ENCODE data around the gene KRTAP4-2.
"Not testable (repeated sequence)": the region's sequence is repeated elsewhere in the genome, so short reads cannot be mapped to it uniquely, and the experiment has no call there.

KRTAP4-2 gene

GRCh38 chr17:41171886-41172285 is 6.1 kb downstream of the KRTAP4-2 start:
- no peaks in the 10 kb centered on the region for H3K9me3 ChIP-seq
- TF ChIP-seq, protein P1, sequence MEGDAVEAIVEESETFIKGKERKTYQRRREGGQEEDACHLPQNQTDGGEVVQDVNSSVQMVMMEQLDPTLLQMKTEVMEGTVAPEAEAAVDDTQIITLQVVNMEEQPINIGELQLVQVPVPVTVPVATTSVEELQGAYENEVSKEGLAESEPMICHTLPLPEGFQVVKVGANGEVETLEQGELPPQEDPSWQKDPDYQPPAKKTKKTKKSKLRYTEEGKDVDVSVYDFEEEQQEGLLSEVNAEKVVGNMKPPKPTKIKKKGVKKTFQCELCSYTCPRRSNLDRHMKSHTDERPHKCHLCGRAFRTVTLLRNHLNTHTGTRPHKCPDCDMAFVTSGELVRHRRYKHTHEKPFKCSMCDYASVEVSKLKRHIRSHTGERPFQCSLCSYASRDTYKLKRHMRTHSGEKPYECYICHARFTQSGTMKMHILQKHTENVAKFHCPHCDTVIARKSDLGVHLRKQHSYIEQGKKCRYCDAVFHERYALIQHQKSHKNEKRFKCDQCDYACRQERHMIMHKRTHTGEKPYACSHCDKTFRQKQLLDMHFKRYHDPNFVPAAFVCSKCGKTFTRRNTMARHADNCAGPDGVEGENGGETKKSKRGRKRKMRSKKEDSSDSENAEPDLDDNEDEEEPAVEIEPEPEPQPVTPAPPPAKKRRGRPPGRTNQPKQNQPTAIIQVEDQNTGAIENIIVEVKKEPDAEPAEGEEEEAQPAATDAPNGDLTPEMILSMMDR (IDR thresholded peaks at IDR 0.05): no peak
- no peaks in the 10 kb centered on the region for H3K36me3 ChIP-seq
- H3K4me1 ChIP-seq (ENCODE audit: control insufficient read depth in 1 of 2, insufficient read depth in 1 of 2, low read depth in 1 of 2, low read length in 1 of 2): no peaks in the 10 kb centered on the region
- peaks cover 5% of the 10 kb centered on the region for H3K27me3 ChIP-seq
- H3K27ac ChIP-seq: no peak overlapping the region
- no peak overlapping the region for H3K4me3 ChIP-seq (ENCODE audit: low read depth in 1 of 2, low read length in 1 of 2)

GRCh38 chr17:41168121-41168520 is 9.9 kb downstream of the KRTAP4-2 start, which contains the start of gene KRTAP4-3:
Gene KRTAP4-3 (minus strand): TSS chr17:41168221. CDS start chr17:41168172, 49 bp downstream.
- Histone ChIP-seq H3K27ac (no peak within 1 kb of the TSS), H3K36me3 (no peaks in the 10 kb centered on the region), H3K4me1 (ENCODE audit: control insufficient read depth in 1 of 2, insufficient read depth in 1 of 2, low read depth in 1 of 2, low read length in 1 of 2) (no peaks in the 10 kb centered on the region), H3K4me3 (ENCODE audit: low read depth in 1 of 2, low read length in 1 of 2) (no peak within 1 kb of the TSS), H3K9me3 (no peaks in the 10 kb centered on the region), H3K27me3 (peaks cover 9% of the 10 kb centered on the region)
- TF ChIP-seq, protein P1 (IDR thresholded peaks at IDR 0.05): no peak

- no peaks in the 10 kb centered on the region for H3K36me3 ChIP-seq
- TF ChIP-seq, protein P1 (IDR thresholded peaks at IDR 0.05): no peak
- no peaks in the 10 kb centered on the region for H3K4me1 ChIP-seq (ENCODE audit: control insufficient read depth in 1 of 2, insufficient read depth in 1 of 2, low read depth in 1 of 2, low read length in 1 of 2)
- no peak overlapping the region for H3K27ac ChIP-seq
- no peak overlapping the region for H3K4me3 ChIP-seq (ENCODE audit: low read depth in 1 of 2, low read length in 1 of 2)
- peaks cover 9% of the 10 kb centered on the region for H3K27me3 ChIP-seq
- H3K9me3 ChIP-seq: no peaks in the 10 kb centered on the region
Observed at GRCh38 chr17:41167561-41167960, 10.5 kb downstream of the KRTAP4-2 start.

DNA sequence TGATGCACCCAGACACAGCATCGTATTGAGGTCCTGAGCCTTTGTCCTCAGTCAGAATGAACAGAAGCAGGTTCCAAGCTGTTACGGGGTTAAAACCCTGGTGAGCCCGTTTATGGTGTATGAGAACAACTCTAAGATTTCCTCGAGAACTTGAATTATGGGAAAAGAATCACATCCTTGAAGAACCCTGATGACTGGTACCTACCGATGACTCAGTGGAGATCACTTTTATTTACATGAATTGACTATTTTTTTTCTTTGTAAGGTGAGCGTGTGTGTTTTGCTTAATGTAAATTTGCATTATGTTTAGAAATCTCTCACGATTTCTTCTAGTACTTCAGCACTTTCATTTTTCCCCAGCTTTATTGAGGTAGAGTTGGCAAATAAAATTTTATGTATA is 14.2 kb downstream of the KRTAP4-2 start:
- H3K27ac ChIP-seq: no peak overlapping the region
- H3K4me1 ChIP-seq (ENCODE audit: control insufficient read depth in 1 of 2, insufficient read depth in 1 of 2, low read depth in 1 of 2, low read length in 1 of 2): no peaks in the 10 kb centered on the region
- H3K9me3 ChIP-seq: no peaks in the 10 kb centered on the region
- H3K4me3 ChIP-seq (ENCODE audit: low read depth in 1 of 2, low read length in 1 of 2): no peak overlapping the region
- H3K27me3 ChIP-seq: peaks cover 9% of the 10 kb centered on the region
- H3K36me3 ChIP-seq: no peaks in the 10 kb centered on the region
- TF ChIP-seq, protein P1 (IDR thresholded peaks at IDR 0.05): no peak

- TF ChIP-seq, protein P1 (IDR thresholded peaks at IDR 0.05): no peak
- no peaks in the 10 kb centered on the region for H3K4me1 ChIP-seq (ENCODE audit: control insufficient read depth in 1 of 2, insufficient read depth in 1 of 2, low read depth in 1 of 2, low read length in 1 of 2)
- H3K27ac ChIP-seq: no peak within 1 kb of the TSS
- no peaks in the 10 kb centered on the region for H3K9me3 ChIP-seq
- no peak within 1 kb of the TSS for H3K4me3 ChIP-seq (ENCODE audit: low read depth in 1 of 2, low read length in 1 of 2)
- H3K27me3 ChIP-seq: peaks cover 9% of the 10 kb centered on the region
- no peaks in the 10 kb centered on the region for H3K36me3 ChIP-seq
Observed at GRCh38 chr17:41160648-41161047, 17.4 kb downstream of the KRTAP4-2 start, which contains the start of gene KRTAP4-4. Gene KRTAP4-4 (minus strand): TSS chr17:41160748. CDS start chr17:41160691, 57 bp downstream.

DNA sequence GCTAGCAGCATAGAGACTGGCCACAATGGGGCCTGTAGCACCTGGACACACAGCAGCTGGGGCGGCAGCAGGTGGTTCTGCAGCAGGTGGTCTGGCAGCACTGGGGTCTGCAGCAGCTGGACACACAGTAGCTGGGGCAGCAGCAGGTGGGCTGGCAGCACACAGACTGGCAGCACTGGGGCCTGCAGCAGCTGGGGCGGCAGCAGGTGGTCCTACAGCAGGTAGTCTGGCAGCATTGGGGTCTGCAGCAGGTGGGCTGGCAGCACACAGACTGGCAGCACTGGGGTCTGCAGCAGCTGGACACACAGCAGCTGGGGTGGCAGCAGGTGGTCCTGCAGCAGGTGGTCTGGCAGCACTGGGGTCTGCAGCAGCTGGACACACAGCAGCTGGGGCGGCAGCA is 17.8 kb downstream of the KRTAP4-2 start:
- H3K36me3 ChIP-seq; H3K9me3 ChIP-seq; H3K4me1 ChIP-seq (ENCODE audit: control insufficient read depth in 1 of 2, insufficient read depth in 1 of 2, low read depth in 1 of 2, low read length in 1 of 2); H3K4me3 ChIP-seq (ENCODE audit: low read depth in 1 of 2, low read length in 1 of 2); H3K27ac ChIP-seq; H3K27me3 ChIP-seq: not testable (repeated sequence)
